ENCODE measurements around the gene UBC.
"Not testable (repeated sequence)": the region's sequence is repeated elsewhere in the genome, so short reads cannot be mapped to it uniquely, and the experiment has no call there.

DNA sequence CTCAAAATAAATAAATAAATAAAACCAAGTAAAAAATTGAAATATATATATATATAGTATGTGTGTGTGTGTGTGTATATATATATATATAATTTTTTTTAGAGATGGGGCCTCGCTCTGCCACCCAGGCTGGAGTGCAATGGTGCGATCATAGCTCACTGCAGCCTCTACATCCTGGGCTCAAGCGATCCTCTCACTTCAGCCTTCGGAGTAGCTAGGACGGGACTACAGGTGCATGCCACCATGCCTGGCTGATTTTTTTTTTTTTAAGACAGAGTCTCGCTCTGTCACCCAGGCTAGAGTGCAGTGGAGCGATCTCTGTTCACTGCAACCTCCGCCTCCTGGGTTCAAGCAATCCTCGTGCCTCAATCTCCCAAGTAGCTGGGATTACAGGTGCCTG lies 26.7 kb downstream of the UBC start:
- TF ChIP-seq POLR2A, CTCF (IDR thresholded peaks at IDR 0.05): not testable (repeated sequence)

Data from body of pancreas (tissue), 4 donors.